Dermis microvascular lymphatic vessel endothelial cell (primary cell): ENCODE measurements around the gene PRRT1. TPM values are rescaled to one million over a fixed set of nuclear protein-coding genes. Genes with fewer than 3 reads are reported as not detected.
"Not testable (repeated sequence)": the region's sequence is repeated elsewhere in the genome, so short reads cannot be mapped to it uniquely, and the experiment has no call there.

Source experiments
- DNase-seq, 2 donors: peaks; one replicate each; pipeline versions ENCODE4 v3.0.0 to v3.0.0-alpha.2; 2010; ENCODE audit warnings: low read depth in 2 of 2
- total RNA-seq: library from RNA; depleted of rRNA; stranded (reverse); fragments of >200 nt; gene quantifications from 2 replicates; pipeline ENCODE4 v1.2.1, GENCODE V29; 2014

PRRT1 gene
- total RNA-seq, 1 donor from 2014 or later = under 0.01 TPM

DNA sequence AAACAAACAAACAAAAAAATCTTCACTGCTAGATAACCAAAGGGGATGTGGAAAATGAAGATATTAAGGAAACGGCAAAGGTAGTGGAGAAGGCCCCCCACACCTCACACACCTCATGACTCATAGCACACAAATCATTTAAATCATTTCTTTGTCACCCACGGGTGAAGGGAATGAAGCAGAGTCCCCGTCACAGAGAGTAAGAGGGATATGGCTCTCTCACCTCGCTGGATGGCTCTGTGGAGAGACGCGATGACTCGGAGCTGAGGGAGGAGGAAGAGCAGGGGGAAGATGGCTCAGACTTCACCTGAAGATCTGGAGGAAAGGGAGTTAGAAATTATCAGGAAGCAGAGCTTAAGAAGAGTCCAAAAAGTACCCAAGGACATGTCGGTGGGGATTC lies 24.9 kb downstream of the PRRT1 start:
- DNase-seq = no peak

DNA sequence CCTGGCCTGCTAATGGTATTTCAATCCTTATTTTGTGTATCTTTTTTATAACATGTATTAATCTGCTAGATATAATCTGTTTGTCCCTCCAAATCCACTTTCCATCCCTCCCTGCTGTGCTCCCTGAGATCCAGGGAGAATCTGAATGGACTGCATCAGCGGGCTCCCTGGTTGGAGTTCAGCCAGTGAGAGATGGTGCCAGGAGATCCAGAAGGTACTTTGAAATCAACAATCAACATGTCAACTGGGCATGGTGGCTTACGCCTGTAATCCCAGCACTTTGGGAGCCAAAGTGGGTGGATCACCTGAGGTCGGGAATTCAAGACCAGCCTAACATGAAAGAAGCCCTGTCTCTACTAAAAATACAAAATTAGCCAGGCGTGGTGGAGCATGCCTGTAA lies 28.1 kb downstream of the PRRT1 start:
- DNase-seq = no peak

DNA sequence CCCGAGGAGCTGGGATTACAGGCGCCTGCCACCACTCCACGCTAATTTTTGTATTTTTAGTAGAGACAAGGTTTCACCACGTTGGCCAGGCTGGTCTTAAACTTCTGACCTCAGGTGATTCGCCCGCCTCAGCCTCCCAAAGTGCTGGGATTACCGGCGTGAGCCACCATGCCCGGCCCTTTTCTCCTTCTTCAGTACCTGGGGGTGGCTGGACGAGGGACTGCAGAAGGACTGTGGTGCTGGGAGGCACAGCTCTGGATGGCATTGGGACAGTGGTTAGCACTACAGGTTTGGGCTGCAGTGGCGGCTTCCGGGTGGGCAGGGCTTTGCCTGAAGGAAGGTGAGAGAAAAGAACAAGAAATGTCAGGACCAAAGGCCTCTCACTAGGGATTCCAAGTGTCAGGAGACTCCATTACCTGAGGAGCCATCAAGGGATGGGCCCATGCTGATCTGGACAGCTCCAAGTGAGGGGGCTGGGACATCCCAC lies 31.1 kb downstream of the PRRT1 start:
- no peak for DNase-seq

DNA sequence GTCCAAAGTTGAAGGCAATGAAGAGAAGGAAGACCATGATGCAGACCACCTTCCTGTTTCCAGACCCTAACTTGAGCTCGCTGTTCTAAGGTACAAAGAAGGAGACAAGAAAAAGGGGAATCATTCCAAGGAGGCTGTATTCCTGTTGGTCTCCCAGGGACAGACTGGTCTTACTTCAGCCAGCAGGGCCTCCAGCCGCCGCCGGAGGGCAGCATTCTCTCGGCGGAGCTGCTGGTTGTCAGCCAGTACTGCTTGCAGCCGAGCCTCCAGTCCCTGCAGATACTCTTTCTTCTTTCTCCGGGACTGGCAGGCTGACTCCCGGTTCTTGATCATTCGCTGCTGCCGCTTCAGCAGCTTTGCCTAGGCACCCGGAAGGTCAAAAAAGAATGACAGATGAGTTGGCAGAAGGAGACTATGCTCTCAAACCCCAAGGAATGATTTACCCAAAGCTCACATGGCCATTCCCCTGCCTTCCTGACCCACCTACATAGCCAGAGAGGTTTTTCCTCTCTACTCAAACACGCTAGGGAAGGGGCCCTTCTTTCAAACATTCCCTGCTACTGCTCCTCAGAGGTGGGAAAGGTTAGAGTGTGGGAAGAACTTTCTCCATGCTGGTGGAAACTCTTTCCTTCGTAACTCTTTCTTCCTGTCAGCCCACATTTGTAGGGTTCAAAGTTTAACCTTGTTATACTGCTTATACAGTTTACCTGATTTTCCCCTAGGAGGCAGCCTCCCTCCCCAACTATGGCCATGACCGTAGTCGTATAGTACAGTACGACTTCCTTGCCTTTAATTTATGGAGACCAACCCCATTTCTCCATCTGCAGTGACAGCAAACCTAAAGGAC lies 32.7 kb downstream of the PRRT1 start:
- DNase-seq = peak; percentile 64 to 89

DNA sequence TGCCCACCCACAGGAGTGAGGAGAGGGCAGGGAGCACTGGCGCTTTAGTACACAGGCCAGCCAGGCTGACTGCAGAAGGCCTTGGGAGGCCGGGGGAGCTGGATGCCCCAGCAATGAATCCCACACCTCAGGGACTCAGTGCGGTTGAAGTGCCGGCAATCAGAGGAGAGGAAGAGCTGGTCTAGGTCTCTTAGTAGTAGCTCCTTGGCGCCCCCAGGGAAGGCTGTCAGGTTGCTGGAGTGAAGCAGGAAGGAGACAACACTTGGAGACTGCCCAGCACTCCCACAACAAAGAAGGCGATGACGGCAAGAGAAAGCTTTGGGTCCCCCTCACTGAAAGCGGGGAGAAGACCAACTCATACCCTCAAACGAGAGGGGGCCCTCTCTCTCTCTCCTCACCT lies 34.3 kb downstream of the PRRT1 start:
- no peak for DNase-seq

DNA sequence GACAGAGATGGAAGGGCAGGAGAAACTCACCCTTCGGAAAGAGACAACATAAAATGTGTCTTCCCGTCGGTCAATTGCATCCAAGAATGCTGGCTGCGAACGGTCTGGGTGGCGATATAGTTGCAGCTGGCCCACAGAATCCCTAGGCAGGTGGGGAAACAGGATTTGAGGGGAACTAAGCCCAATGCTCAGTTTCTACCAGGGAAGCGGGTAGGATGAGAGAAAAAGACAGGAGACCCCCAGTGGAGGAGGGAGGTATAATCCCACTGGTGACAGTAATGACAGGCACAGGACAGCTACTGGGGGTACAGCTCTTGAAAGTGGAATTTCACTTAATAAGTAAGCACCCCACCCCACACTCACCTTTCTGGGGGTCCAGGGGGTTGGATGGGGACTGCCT lies 35.1 kb downstream of the PRRT1 start:
- peak; percentile 26 to 35 for DNase-seq

DNA sequence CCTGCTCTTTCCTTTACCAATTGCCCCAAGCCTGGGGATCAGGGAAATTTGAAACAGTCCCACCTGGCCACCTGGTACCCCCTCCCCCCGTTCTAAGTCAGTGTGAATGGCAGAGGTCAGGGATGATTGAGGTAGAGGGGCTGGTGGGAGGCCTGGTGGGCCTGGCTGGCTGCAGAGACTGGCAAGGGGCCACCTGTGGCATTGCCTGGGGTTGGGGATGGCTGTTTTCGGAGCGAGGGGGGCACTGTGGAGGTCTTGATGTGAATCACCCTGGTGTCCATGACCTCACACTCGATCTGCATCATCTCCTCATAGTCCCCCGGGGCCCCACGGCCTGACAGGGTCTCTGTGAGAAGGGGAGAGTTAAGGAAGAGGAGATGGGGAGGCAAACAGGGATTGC lies 36.1 kb downstream of the PRRT1 start:
- no peak for DNase-seq

DNA sequence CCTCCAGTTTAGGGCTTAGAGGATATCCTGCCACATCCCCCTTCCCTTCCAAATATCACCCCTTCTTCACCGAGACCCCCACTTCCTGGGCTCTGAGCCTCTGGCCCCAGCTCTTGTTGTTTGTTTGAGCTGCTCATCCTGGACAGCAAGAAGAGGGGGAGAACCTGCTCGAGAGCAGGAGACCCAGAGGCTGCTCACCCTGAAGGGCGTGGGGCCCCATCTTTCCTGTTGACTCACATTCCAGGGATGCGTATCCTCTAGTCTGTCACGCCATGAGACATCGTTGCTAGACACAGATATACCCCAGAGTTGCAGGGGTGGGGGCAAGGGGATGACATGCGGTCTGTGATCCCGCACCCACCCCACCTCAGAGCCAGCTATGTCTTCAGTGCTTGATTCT lies 36.9 kb downstream of the PRRT1 start:
- peak; percentile 42 to 54 for DNase-seq

DNA sequence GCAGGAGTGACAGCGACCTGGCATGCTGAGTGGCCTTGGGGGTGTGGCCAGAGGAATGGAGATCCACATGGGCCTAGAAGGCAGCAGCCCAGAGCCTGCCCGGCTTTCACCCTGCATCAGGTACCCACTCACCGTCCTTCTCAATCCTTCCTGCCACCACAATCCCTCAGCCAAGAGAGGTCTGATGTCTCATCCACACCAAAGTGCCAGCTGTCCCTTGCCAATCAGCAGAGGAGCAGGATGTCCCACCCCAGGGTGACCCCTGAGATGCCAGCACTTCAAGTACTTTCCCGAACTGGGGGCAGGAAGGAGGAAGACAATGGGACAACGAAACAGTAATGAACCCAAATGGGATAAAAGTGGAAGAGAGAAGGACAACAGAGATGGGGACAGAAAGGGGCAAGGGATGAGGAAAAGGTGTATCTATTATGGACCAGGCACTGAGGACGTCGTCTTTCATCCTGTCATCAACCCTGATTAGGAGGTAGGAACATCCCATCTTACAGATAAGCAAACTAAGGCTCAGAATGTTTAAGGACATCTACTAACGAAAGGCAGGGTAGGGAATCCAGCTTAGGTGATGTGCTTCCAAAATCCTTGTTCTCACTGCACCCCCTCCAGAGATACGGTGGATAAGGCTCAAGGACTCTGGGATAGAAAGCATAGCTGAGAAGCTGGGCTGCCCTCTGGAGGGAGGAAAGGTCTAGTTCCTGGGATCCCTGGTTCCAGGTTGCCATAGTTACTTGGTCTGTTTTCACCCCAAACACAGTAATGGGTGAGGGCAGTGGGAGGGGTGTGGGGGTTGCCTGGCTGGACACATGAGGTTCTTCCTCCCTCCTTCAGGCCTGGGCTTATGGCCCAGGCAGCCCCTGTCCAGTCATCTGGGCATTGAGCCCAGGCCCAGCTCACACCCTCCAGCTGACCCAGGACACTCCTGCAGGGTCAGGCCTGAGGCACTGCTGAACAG lies 38.1 kb downstream of the PRRT1 start:
- peak; percentile 47 to 61 for DNase-seq

DNA sequence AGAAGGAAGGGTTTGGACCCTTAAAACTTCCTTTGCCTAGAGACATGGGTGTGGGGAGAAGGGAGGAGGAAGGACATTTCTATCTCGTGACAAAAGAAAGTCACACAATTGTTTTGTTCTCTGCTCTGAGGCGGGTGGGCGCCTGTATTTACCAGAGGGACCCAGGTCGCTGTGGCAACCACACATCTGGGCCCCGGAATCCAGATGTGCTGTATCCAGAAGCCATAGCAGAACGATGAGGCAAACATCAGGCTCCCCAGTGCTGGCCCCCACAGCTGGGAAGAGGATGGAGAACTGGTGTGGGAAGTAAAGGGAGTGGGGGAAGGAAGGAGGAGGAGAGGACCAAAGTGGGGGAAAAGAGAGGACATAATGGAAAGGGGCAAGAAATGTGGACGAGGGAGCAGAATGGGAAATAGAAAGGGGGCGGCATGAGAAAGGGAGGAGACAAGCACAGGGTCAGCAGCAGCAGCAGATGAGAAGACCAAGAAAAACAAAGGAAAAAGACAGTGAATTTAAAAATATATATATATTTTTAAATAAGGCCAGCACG lies 39.2 kb downstream of the PRRT1 start:
- DNase-seq = no peak

DNA sequence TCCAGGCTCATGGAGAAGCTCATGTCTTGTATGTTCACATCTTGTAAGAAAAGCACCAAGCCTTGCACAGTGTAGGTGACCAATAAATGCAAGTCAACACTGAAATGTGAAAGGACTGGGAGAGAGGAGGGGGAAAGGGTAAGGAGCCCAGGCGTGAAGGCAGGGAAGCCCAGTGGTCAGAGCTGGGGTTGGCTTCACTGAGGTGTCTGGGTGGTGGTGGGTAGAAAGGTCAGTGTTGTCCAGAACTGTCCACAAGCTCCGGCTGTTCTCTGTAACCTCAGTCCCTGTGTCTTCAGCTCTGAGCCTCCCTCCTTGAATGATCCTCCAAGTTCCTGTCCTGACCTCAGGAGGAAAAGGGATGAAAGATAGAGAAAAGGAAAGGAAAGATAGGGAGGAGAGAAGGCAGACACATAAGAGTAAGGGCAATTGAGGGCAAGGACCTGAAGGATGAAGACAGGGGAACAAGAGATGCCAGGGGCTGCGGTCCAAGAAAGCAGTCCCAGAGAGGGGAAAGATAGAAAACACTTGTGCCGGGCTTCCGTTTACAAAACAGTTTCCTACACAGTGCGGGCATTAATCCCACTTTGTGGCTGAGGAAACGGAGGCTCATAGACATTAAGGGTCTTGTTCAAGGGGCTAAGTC lies 40.2 kb downstream of the PRRT1 start:
- DNase-seq = no peak

DNA sequence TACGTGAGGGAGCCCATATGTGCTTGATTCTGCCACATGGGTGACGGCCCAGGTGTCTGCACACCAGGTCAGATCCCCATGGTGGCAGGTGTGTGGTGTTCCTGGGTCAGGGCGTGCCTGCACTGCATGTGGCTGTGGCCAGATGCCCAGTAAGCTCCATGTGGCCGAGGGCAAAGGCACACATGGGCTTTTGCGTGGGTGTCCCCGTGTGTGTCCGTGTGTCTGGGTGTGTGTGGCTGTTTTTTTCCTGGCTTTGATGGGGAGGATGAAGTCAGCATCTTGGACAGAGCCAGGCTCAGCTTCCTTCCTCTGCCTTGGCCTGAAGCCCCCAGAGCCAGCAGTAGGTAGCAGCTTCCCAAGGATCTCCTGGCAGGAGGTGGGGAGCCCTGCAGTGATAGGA lies 41.1 kb downstream of the PRRT1 start:
- no peak for DNase-seq

DNA sequence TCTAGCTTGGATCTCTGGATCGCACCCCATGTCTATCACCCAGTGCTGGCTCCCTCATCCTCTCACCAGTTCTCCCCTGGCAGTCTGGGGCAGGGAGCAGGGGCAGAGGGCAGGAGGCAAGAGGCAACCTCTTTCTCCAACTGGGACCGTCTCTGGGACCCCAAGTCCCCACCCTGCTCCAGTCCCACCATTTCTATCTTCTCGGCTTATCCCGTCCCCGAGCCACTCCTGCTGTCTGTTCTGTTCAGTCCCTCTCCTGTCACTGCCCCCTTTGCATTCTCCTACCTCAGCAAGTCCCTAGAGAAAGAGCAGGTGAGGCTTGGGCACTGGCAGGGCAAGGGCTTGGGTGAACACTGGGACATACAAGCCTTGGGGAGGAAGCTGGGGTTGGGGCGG lies 42.0 kb downstream of the PRRT1 start:
- DNase-seq = no peak

DNA sequence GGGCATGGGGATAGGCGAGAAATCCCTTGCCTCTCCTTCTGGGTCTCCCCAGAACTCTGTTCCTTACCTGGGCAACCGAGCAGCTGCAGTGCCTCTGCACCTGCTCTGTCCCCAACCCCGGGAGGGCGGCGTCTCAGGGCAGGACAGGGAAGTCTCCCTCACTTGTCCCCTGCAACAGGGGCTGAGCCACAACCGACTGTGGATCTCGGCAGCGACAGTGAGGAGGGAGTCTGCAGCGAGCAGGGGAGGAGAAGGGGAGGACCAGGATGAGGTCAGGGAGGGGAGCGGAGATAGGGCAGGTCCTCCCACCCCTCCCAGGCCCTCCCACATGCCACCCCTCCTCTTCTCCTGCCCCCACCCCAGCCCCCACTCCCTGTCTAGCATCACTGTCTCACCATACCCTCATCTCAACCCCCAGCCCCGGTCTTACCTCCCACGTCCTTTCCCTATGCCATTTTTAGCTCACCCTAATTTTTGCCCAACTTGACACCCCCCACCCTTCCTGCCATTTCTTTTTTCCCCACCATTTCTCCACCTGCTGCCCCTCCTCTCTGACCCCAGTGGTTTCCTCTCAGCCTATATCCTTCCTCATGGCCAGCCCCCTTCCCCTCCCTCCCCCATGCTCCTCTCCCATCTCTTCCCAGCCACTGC lies 42.5 kb downstream of the PRRT1 start, which contains the start of gene TNXB:
TSS of gene TNXB (minus strand) at position 225 of the 651 bp plus-strand sequence. CDS start 11,140 bp downstream, outside the sequence.
- no peak for DNase-seq

DNA sequence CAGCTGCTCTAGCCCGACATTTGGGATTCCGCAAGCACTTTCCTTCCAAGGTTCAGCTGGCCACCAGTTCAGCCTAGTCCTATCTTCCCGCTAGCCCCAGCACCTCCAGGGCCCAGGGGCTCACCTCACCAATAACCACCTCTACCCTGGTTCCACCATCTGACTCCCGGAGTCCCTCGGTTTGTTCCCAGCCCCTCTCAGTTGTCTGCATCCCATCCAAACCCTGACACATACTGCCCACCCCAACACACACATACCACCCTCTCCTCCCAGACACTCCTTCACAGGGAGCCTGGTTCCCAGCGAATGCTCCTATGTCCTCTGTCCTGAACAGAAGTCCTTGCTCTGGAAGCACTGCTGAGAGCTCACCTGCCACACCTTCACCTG lies 43.0 kb downstream of the PRRT1 start:
- DNase-seq = no peak

DNA sequence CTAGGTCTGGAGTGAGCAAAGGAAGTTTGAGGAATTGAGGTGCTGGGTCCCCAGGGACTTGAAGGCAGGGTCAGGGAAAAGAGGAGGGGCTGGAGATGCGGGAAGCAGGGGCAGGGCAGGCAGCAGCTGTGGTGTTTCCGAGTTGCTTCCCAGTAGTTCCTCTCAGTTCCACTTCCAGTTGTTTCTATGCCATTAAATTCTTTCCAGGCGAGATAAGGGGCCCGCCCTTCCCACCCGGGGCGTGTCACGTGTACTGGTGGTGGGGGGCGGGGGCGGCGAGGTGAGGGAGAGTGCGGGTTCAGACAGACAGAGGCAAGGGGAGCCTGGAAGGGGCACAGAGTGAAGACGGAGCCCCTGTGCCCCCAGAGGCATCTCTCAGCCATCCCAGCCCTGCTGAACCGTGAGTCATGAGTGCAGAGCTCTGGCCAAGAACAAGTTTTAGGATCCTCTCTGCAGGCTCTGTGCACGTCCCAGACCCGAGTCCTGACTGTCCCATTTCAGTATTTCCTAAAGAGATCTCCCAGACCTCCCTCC lies 43.6 kb downstream of the PRRT1 start:
- peak in 1 of 2 donors; percentile 33 for DNase-seq

DNA sequence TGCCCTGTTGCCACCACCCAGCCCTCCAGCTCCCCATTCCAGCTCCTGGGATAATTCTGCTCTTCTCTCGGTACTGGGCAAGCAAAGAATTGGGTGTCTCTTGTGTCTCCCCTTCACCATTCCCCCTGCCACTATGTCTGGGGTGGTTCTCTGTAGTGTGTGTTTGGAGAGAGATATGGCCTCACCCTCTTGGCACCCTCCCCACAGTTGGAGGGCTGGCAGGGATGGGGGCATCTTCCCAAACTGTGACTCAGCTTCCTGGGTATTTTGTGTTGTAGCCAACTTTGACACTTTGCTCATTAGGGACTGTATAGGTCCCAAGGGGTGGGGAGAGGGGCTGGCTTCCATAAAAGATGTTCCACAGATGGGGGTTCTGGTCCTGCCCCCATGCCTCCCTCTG lies 44.3 kb downstream of the PRRT1 start:
- DNase-seq = no peak

DNA sequence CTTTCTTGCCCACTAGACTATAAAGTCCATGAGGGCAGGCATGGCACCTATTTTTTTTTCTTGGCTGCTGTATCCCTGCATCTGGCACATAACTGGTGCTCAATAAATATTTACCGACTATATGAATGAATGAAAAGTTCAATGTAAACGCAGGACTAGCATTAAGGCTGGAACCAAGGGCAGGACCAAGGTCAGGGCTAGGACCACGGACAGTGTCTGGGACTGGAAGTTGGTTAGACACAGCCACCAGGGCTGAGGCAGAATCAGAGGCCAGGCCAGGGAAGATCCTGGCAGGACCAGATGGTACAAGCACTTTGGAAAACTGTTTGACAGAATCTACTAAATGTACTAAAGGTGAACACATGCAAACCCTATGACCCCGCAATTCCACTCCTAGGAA lies 46.3 kb downstream of the PRRT1 start:
- DNase-seq = peak in 1 of 2 donors; percentile 23

DNA sequence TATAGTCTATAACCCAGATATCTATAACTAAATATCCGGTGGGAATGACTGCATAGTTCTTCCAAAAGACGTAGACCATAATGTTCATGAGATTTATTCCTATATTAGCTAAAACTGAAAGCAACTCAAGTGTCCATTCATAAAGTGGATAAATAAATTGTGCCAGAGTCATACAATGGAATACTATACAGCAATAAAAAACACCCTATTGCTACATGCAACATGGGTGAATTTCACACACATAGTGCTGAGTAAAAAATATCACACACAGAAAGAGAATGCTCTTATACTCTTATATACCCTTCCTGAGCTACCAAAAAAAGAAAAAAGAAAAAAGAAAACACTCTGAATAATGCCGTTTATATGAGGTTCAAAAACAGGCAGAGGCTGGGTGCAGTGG lies 49.5 kb downstream of the PRRT1 start:
- DNase-seq = no peak

DNA sequence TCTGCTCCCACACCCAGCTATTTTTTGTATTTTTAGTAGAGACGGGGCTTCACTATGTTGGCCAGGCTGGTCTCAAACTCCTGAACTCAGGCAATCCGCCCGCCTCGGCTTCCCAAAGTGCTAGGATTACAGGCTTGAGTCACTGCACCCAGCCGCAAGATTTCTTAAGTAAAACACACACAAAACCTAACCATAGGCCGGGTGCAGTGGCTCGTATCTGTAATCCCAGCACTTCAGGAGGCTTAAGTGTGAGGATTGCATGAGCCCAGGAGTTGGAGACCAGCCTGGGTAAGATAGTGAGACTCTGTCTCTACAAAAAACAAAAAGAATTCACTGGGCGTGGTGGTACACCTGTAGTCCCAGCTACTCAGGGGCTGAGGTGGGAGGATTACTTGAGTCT lies 51.5 kb downstream of the PRRT1 start:
- not testable (repeated sequence) for DNase-seq
